GM21825 (cell line): ENCODE data around the gene PCDHB4.
"Not testable (repeated sequence)": the region's sequence is repeated elsewhere in the genome, so short reads cannot be mapped to it uniquely, and the experiment has no call there.

Source experiments
- ATAC-seq: cut with Tn5 transposase; IDR thresholded peaks from one replicate; pipeline ENCODE4 v1.9.1; 2021; ENCODE audit warnings: mild to moderate bottlenecking, moderate library complexity; ENCODE audit not compliant: unreplicated experiment

PCDHB4 gene

DNA sequence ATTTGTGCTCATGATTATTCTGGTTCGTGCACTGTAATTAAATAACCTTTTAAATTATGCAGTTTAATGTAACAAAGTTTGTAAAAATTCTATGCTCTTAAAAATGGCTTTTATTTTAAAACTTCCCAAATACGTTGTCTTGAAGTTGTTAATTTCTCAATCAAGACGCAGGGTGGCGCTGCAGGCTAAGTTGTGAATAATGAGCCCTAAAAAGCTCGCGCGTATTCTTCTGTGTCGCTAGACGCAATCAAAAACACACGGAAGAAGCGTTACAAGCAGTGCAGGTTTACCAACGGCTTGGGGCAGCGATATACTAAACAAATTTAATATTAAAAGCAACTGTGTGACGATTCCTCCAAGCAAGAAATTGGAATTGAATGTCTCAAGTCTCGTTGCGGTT is at the start of gene PCDHB4:
TSS of gene PCDHB4 (plus strand) at position 256 of the 400 bp plus-strand sequence. CDS start 181 bp downstream, outside the sequence.
- ATAC-seq = no peak

DNA sequence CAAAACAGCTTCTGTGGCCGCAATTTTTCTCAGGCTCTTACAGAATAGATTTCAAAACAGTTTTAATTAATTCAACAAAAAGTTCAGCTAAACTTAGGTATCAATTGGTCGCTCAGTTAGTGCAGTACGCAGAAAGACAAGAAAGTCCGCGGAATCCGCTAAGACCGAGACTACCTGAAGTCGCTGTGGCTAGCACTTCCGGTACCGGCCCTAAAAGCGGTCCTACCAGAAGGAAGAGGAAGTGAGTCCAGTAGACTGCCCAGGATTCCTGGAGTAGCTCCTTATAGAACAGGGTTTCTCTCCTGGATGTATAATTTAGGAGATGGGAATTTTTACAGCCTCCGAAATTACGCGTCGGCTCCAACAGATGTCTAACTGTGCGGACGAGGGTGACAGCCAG is 43.8 kb upstream of the PCDHB4 start:
- ATAC-seq = no peak

DNA sequence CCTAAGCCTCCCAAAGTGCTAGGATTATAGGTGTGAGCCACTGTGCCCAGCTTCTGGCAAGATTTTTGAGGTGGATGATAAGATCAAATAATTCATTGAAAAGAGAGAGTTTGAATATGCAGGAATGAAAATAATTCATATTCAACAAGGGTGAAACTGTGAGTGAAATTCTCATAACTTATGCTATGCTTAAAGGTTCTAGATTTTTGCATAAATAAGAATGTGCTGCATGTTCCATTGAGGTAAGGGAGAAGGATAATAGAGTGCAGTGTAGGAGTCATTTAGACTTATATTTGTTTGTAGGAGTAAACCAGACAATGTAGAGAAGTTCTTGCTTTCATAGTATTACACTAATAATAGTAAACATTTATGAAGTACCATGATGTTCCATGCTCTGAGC is 39.4 kb upstream of the PCDHB4 start:
- ATAC-seq = no peak

DNA sequence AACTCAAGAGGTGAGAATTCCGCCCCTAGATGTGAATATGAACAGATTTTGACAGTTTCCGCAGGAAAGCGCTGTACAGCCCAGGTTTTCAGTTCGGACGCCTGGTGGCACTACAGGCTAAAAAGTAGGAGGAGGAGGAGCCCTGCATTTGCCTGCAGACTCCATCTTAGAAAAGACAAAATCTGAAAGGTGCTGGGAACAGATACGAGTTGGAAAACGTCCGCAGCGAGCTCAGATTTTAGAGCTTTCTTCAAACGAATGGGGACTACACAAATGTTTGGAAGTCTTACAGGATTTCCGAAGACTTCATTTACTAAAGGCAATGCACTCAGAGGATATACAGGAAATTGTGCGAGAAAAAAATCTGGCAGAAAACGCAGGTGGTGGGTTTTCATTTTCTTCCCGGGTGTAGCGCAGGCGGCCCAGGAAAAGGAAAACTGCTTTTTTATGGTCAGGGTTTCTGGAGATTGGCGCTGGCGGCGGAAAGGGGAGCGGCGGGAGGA is 37.1 kb upstream of the PCDHB4 start:
- no peak for ATAC-seq

DNA sequence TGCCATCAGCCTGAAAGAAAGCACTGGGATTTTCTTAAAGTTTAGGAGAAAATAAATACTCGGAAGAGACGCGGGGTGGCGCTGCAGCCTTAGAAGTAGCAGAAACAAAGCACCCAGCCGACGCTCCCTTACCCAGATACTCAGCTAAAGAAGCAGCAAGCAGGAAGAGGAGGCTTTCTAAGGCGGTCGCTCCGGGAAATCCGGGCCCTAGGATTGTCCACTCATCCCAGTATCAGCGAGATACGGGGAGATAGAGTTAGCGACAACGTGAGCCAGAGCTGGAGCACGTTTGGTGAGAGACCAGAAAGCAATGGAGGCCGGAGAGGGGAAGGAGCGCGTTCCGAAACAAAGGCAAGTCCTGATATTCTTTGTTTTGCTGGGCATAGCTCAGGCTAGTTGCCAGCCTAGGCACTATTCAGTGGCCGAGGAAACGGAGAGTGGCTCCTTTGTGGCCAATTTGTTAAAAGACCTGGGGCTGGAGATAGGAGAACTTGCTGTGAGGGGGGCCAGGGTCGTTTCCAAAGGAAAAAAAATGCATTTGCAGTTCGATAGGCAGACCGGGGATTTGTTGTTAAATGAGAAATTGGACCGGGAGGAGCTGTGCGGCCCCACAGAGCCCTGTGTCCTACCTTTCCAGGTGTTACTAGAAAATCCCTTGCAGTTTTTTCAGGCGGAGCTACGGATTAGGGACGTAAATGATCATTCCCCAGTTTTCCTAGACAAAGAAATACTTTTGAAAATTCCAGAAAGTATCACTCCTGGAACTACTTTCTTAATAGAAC is 26.9 kb upstream of the PCDHB4 start, which contains the start of gene PCDHB2:
TSS of gene PCDHB2 (plus strand) at position 135 of the 782 bp plus-strand sequence. CDS start at position 311, 176 bp downstream.
- no peak for ATAC-seq

DNA sequence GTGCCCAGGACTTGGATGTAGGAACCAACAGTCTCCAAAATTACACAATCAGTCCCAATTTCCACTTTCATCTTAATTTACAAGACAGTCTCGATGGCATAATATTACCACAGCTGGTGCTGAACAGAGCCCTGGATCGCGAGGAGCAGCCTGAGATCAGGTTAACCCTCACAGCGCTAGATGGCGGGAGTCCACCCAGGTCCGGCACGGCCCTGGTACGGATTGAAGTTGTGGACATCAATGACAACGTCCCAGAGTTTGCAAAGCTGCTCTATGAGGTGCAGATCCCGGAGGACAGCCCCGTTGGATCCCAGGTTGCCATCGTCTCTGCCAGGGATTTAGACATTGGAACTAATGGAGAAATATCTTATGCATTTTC is 26.4 kb upstream of the PCDHB4 start:
- ATAC-seq = no peak

DNA sequence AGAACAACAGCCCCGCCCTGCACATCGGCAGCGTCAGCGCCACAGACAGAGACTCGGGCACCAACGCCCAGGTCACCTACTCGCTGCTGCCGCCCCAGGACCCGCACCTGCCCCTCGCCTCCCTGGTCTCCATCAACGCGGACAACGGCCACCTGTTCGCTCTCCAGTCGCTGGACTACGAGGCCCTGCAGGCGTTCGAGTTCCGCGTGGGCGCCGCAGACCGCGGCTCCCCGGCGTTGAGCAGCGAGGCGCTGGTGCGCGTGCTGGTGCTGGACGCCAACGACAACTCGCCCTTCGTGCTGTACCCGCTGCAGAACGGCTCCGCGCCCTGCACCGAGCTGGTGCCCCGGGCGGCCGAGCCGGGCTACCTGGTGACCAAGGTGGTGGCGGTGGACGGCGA is 25.4 kb upstream of the PCDHB4 start:
- ATAC-seq = not testable (repeated sequence)

DNA sequence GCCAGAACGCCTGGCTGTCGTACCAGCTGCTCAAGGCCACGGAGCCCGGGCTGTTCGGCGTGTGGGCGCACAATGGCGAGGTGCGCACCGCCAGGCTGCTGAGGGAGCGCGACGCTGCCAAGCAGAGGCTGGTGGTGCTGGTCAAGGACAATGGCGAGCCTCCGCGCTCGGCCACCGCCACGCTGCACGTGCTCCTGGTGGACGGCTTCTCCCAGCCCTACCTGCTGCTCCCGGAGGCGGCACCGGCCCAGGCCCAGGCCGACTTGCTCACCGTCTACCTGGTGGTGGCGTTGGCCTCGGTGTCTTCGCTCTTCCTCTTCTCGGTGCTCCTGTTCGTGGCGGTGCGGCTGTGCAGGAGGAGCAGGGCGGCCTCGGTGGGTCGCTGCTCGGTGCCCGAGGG is 25.0 kb upstream of the PCDHB4 start:
- not testable (repeated sequence) for ATAC-seq

DNA sequence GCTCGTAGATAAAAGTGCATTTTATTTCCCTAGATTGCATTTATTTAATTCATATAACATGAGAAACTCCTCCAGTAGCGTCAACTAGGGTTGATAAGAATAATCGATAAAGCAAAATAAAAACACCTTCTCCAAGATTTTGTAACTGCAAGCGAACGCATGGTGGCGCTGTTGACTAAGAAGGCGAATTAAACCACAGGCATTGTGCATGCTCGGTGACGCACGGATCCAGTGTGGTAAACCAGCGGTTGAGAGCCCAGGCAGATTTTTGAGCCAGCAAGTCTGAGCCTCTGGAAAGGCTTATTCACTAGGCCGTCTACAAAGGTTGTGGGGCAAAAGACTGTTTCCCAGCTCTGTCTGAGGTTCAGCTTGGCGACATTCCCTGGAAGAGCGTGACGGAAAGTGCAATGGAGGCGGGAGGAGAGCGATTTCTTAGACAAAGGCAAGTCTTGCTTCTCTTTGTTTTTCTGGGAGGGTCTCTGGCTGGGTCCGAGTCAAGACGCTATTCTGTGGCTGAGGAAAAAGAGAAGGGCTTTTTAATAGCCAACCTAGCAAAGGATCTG is 21.3 kb upstream of the PCDHB4 start, which contains the start of gene PCDHB3:
TSS of gene PCDHB3 (plus strand) at position 231 of the 563 bp plus-strand sequence. CDS start at position 408, 177 bp downstream.
- no peak for ATAC-seq

DNA sequence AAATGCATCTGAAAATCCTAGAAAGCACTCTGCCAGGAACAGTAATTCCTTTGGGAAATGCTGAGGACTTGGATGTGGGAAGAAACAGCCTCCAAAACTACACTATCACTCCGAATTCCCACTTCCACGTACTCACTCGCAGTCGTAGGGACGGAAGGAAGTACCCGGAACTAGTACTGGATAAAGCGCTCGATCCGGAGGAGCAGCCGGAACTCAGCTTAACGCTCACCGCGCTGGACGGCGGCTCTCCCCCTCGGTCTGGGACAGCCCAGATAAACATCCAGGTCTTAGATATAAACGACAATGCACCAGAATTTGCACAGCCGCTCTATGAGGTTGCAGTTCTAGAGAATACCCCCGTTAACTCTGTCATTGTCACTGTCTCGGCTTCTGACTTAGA is 20.6 kb upstream of the PCDHB4 start:
- no peak for ATAC-seq

DNA sequence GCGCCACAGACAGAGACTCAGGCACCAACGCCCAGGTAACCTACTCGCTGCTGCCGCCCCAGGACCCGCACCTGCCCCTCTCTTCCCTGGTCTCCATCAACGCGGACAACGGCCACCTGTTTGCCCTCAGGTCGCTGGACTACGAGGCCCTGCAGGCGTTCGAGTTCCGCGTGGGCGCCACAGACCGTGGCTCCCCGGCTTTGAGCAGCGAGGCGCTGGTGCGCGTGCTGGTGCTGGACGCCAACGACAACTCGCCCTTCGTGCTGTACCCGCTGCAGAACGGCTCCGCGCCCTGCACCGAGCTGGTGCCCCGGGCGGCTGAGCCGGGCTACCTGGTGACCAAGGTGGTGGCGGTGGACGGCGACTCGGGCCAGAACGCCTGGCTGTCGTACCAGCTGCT is 19.5 kb upstream of the PCDHB4 start:
- not testable (repeated sequence) for ATAC-seq

DNA sequence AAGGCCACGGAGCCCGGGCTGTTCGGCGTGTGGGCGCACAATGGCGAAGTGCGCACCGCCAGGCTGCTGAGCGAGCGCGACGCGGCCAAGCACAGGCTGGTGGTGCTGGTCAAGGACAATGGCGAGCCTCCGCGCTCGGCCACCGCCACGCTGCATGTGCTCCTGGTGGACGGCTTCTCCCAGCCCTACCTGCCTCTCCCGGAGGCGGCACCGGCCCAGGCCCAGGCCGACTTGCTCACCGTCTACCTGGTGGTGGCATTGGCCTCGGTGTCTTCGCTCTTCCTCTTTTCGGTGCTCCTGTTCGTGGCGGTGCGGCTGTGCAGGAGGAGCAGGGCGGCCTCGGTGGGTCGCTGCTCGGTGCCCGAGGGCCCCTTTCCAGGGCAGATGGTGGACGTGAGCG is 19.1 kb upstream of the PCDHB4 start:
- not testable (repeated sequence) for ATAC-seq

DNA sequence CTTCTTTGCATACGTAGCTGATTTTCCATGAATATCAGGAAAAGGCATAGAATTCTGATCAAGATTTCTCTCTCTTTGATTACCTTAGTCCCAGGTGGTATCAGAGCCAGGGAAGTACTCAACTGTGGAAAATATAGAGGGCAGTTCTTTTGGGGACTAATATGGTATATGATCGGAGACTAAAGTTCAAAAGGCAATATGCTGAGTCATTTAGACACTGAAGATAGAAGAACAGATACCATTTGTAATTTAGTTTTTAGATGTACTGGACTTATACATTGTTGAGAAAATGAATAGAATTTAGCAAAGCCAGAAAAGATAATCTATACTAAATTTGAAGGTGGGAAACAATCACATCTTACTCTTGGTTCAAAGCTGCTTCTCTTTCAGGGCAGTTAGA is 16.3 kb upstream of the PCDHB4 start:
- no peak for ATAC-seq

DNA sequence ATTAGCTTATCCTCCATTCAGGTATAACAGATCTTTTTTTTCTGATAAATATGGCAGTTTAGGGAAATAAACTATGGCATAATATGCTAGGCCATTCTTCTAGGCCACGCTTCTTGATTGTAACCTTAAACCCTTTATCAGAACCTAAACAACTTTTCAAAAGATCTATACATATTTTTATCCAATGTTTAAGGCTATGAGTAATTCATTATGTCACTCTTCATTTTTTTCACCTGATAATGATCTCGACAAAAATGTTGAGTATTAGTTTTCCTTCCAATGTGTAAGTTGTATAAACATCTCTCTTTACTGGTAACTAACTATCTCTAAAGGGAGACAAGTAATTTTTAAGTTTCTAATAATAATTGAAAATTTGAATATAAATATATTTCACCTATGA is 2.4 kb upstream of the PCDHB4 start:
- ATAC-seq = no peak

DNA sequence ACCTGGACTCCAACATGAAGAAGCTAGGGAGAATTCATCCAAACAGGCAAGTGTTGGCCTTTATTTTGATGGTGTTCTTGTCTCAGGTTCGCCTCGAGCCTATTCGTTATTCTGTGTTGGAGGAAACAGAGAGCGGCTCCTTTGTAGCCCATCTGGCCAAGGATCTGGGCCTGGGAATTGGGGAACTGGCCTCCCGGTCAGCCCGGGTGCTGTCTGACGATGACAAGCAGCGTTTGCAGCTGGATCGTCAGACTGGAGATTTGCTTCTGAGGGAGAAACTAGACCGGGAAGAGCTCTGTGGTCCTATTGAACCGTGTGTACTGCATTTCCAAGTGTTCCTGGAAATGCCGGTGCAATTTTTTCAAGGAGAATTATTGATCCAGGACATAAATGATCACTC is 367 bp downstream of the PCDHB4 start:
- no peak for ATAC-seq

DNA sequence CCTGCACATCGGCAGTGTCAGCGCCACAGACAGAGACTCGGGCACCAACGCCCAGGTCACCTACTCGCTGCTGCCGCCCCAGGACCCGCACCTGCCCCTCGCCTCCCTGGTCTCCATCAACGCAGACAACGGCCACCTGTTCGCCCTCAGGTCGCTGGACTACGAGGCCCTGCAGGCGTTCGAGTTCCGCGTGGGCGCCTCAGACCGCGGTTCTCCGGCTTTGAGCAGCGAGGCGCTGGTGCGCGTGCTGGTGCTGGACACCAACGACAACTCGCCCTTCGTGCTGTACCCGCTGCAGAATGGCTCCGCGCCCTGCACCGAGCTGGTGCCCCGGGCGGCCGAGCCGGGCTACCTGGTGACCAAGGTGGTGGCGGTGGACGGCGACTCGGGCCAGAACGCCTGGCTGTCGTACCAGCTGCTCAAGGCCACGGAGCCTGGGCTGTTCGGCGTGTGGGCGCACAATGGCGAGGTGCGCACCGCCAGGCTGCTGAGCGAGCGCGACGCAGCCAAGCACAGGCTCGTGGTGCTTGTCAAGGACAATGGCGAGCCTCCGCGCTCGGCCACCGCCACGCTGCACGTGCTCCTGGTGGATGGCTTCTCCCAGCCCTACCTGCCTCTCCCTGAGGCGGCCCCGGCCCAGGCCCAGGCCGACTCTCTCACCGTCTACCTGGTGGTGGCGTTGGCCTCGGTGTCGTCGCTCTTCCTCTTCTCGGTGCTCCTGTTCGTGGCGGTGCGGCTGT is 1.9 kb downstream of the PCDHB4 start:
- ATAC-seq = not testable (repeated sequence)

DNA sequence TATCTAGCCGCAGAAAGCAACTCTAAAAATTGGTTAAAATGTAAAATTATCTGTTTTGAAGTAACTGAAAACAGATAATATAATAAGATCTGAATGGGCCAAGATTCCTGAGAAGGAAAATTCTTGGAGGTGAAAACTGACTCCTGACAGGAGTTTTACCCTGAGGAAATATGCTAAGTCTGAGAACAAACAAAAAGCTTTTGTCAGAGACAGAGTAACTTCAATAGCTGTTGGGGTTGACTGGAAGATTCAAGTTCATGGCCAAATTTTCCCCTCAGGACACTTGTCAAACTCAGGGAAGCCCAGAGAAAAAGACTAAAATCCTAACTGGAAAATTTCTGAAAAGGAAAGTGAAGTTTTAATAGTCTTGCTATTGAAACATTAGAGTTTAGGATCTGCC is 5.7 kb downstream of the PCDHB4 start:
- ATAC-seq = no peak

DNA sequence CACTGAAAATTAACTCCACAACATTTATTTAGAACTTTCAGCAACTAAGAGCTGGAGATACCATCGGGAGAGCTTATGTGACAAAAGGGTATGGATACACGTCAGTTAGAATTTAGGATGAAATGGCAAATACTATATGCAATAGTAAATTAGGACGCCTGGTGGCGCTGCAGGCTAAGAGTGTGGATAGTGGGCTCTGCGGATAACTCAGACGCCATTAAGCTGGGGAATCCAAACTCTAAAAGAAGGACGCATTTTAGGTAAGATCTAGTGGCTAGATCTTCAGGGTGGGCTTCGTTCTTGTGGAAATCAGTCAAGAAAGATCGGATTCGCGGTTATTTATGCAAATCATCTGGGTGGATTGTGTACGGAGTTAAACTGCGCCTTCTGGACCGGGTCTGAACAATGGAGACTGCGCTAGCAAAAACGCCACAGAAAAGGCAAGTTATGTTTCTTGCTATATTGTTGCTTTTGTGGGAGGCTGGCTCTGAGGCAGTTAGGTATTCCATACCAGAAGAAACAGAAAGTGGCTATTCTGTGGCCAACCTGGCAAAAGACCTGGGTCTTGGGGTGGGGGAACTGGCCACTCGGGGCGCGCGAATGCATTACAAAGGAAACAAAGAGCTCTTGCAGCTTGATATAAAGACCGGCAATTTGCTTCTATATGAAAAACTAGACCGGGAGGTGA is 13.6 kb downstream of the PCDHB4 start, which contains the start of gene PCDHB5:
TSS of gene PCDHB5 (plus strand) at position 177 of the 688 bp plus-strand sequence. CDS start at position 406, 229 bp downstream.
- ATAC-seq = no peak

DNA sequence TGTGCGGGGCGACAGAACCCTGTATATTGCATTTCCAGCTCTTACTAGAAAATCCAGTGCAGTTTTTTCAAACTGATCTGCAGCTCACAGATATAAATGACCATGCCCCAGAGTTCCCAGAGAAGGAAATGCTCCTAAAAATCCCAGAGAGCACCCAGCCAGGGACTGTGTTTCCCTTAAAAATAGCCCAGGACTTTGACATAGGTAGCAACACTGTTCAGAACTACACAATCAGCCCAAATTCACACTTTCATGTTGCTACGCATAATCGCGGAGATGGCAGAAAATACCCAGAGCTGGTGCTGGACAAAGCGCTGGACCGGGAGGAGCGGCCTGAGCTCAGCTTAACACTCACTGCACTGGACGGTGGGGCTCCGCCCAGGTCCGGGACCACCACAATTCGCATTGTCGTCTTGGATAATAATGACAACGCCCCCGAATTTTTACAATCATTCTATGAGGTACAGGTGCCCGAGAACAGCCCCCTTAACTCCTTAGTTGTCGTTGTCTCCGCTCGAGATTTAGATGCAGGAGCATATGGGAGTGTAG is 14.2 kb downstream of the PCDHB4 start:
- ATAC-seq = no peak

DNA sequence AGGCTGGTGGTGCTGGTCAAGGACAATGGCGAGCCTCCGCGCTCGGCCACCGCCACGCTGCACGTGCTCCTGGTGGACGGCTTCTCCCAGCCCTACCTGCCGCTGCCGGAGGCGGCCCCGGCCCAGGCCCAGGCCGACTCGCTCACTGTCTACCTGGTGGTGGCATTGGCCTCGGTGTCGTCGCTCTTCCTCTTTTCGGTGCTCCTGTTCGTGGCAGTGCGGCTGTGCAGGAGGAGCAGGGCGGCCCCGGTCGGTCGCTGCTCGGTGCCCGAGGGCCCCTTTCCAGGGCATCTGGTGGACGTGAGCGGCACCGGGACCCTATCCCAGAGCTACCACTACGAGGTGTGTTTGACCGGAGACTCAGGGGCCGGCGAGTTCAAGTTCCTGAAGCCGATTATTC is 15.7 kb downstream of the PCDHB4 start:
- not testable (repeated sequence) for ATAC-seq
